ENCODE measurements around the gene RORB.

RORB gene

DNA sequence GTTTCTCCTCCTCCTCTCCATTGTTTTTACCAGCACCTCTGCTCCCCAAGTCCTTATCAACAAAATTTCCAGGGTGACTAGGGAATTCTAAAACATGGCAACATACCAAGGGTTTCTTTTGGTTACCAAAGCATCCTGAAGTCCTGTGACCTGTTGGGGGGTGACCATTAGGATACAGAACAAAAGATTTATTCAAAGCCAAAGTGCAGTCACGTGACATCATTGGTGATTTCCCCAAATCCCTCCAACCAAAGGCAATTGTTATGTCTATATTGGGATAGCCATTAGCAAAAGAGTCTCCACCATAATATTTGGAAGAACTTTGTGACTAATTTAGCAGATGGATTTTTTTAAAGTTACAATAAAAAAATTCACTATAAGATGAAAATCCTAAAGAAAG, 222.2 kb downstream of the RORB start:
- no peak for DNase-seq (ENCODE audit: low spot score)

DNA sequence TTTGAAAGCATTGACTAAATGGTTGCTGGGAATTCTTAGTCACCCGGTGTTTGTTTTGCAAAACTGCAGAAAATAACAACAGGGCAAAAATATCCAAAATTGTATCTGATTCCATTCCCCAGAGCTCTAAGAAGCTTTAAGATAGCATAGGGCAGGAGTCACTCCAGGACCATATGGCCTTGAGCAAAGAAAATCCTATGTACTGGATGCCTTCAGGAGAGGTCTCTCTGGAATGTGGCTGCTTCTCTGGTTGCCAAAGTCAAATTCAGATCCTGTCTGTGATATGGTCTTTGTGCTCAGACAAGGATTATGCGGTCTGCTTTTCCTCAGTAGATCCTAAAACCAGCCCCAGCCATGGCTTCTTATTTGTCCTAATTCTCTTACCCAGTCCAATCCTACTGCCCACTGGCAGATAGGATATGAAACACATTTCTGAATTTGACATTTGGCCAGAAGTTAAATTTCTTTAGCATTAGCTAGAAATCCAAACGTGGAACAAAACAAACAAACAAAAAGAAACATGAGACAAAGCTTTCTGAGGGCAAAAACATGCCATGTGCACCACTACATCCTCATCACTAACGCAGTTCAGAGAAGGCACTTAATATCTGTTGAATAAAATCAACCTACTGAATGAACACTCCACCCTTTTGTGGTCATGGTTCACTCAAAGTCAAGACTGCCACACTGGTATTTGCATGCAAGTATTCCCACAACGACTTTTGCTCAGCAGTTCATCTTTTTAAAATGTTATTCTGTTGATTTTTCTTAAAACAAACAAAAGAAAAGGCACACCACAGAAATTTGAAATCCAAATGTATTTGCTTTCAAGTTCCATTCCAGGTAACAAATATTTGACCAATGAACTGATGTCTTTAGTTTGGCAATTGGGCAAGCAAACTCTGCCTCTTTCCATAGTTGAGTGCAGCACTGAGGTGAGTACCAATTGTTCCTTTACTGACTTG, 224.8 kb downstream of the RORB start:
- DNase-seq (ENCODE audit: low spot score) = no peak

DNA sequence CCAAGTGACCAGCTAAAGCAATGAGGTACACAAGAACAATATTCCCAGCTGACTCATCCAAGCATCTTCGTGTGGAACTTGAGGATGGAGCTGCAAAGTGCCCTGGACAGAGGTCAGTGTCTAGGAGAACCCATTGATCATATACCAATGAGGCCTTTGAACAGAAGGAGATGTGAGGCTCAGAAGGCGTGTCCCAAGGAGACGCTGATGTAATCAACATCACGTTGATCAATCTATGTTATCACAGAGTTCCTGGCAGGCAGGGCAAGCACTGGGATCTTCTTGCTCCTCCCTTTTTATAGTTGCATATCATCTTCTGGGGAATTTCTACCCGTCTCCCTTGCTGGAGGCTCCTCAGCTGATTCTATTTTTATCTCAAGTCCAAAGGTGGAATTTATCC, 227.2 kb downstream of the RORB start:
- DNase-seq (ENCODE audit: low spot score) = no peak

DNA sequence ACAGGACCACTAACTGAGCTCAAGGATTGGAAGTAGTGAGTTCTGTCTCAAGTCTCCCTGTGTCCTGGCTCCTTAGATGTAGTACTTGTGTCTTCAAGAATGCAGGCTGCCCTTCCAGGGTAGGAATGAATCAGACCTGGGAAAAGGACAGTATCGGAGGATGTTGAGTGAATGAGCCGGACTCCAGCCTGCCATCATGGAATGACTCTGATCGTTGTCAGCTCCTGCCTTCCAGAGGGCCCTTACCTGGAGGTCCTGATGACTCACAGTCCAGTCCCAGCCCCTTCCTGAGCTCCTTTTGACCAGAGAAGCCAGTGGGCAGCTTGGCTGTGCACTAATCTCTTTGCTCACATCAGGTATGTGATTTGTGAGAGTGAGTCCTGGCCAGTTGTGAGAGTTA, 229.4 kb downstream of the RORB start:
- DNase-seq (ENCODE audit: low spot score) = no peak

DNA sequence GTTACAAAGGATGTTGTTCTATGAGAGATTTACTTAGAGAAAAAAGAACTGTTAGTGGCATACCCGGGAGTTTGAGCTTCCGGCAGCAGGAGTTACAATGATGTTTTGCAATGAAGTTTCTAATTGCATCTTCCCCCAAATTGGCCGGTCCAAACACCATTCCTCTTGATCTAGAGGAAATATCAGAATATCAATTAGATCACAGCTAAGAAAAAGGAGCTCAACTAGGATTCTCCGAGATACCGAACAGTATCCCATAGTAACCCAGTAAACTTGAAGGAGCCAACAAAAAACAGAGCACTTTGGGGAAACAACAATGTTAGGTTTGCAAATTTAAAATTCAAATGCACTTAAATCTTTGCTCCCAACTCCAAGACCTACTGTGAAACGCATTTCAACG, 231.0 kb downstream of the RORB start:
- no peak for DNase-seq (ENCODE audit: low spot score)

- no peak for DNase-seq (ENCODE audit: low spot score)
Measured at GRCh38 chr9:74729136-74729695, 232.1 kb downstream of the RORB start.

- DNase-seq (ENCODE audit: low spot score) = no peak
Measured at GRCh38 chr9:74735761-74736160, 238.6 kb downstream of the RORB start.

GRCh38 chr9:74736646-74737045, 239.5 kb downstream of the RORB start:
- DNase-seq (ENCODE audit: low spot score) = no peak

GRCh38 chr9:74742191-74742790, 245.2 kb downstream of the RORB start:
- no peak for DNase-seq (ENCODE audit: low spot score)

Measured in activated CD4-positive, alpha-beta T cell treated with anti-CD3 and anti-CD28 coated beads, Interleukin-2, Interleukin-4, amounts not matched to agents 100 ng/mL and 50 ng/mL, durations not matched to agents 16 hours and 8 hours (primary cell).